ENCODE data around the gene HOTAIR.

GRCh38 chr12:54011665-54012532, 37.1 kb upstream of the HOTAIR start:
- TF ChIP-seq FOXM1 (IDR thresholded peaks at IDR 0.05; ENCODE audit: borderline replicate concordance) (no peak), ZNF384 (IDR thresholded peaks at IDR 0.05) (no peak), LEF1 (IDR thresholded peaks at IDR 0.05; ENCODE audit: borderline replicate concordance) (no peak), SP1 (IDR thresholded peaks at IDR 0.05) (no peak), ARNT (IDR thresholded peaks at IDR 0.05) (no peak), L3MBTL2 (conservative IDR thresholded peaks at IDR 0.05) (no peak), CTBP1 (IDR thresholded peaks at IDR 0.05; ENCODE audit: borderline replicate concordance) (no peak), TARDBP (IDR thresholded peaks at IDR 0.05) (no peak), FOXK2 (IDR thresholded peaks at IDR 0.05) (no peak)

Data from HEK293T (cell line).